ENCODE measurements around the gene C5orf46. TPM values are rescaled to one million over a fixed set of nuclear protein-coding genes. Genes with fewer than 3 reads are reported as not detected.

The C5orf46 gene
- total and polyA plus RNA-seq, 2 experiments from 2014 or later: 2.7 TPM; not detected in 1

- 78% methylated on average over 1 of the region's 1 CpG for WGBS (ENCODE audit: low lambda C conversion rate, missing lambda C conversion rate)
- Histone ChIP-seq H3K27me3 (no peaks in the 10 kb centered on the region), H3K36me3 (replicated peaks; ENCODE audit: insufficient read depth, low read depth) (no peaks in the 10 kb centered on the region), H3K4me2 (no peak overlapping the region), H3K9me3 (ENCODE audit: low read depth) (no peaks in the 10 kb centered on the region), H4K20me1 (ENCODE audit: insufficient read depth, poor library complexity, severe bottlenecking) (no peaks in the 10 kb centered on the region), H2AFZ (no peak overlapping the region), H3K4me1 (ENCODE audit: insufficient read depth) (no peaks in the 10 kb centered on the region), H3K27ac (no peak overlapping the region), H3K9me2 (replicated peaks; ENCODE audit: insufficient read depth) (no peaks in the 10 kb centered on the region), H3K79me2 (no peaks in the 10 kb centered on the region), H3K4me3 (no peak overlapping the region)
- no peak for TF ChIP-seq EZH2 (IDR thresholded peaks at IDR 0.05; ENCODE audit: borderline replicate concordance)
- TF ChIP-seq EZH2phosphoT487 (IDR thresholded peaks at IDR 0.05; ENCODE audit: low read depth, severe bottlenecking, unreplicated experiment): no peak
- TF ChIP-seq CTCF (IDR thresholded peaks at IDR 0.05; ENCODE audit: poor library complexity): no peak
- no peak for DNase-seq (ENCODE audit: low spot score)
These were observed 10.5 kb downstream of the C5orf46 start for GRCh38 chr5:147895864-147896263.

- no peak overlapping the region for H3K4me2 ChIP-seq
- H3K9me3 ChIP-seq (ENCODE audit: low read depth): no peaks in the 10 kb centered on the region
- no peaks in the 10 kb centered on the region for H4K20me1 ChIP-seq (ENCODE audit: insufficient read depth, poor library complexity, severe bottlenecking)
- H2AFZ ChIP-seq: no peak overlapping the region
- no peaks in the 10 kb centered on the region for H3K79me2 ChIP-seq
- H3K27me3 ChIP-seq: no peaks in the 10 kb centered on the region
- no peak for TF ChIP-seq EZH2 (IDR thresholded peaks at IDR 0.05; ENCODE audit: borderline replicate concordance)
- no peaks in the 10 kb centered on the region for H3K4me1 ChIP-seq (ENCODE audit: insufficient read depth)
- WGBS (ENCODE audit: low lambda C conversion rate, missing lambda C conversion rate): 55% methylated on average over 2 of the region's 2 CpGs
- DNase-seq (ENCODE audit: low spot score): no peak
- no peaks in the 10 kb centered on the region for H3K9me2 ChIP-seq (replicated peaks; ENCODE audit: insufficient read depth)
- no peaks in the 10 kb centered on the region for H3K36me3 ChIP-seq (replicated peaks; ENCODE audit: insufficient read depth, low read depth)
- no peak overlapping the region for H3K4me3 ChIP-seq
- H3K27ac ChIP-seq: no peak overlapping the region
These were observed 12.5 kb downstream of the C5orf46 start for GRCh38 chr5:147893820-147894219.

- Histone ChIP-seq H3K36me3 (replicated peaks; ENCODE audit: insufficient read depth, low read depth) (no peaks in the 10 kb centered on the region), H3K9me3 (ENCODE audit: low read depth) (no peaks in the 10 kb centered on the region), H4K20me1 (ENCODE audit: insufficient read depth, poor library complexity, severe bottlenecking) (no peaks in the 10 kb centered on the region), H3K4me1 (ENCODE audit: insufficient read depth) (no peaks in the 10 kb centered on the region), H3K4me3 (no peak overlapping the region), H3K27me3 (no peaks in the 10 kb centered on the region), H3K9me2 (replicated peaks; ENCODE audit: insufficient read depth) (no peaks in the 10 kb centered on the region), H3K79me2 (no peaks in the 10 kb centered on the region), H3K27ac (no peak overlapping the region), H3K4me2 (no peak overlapping the region), H2AFZ (no peak overlapping the region)
- TF ChIP-seq EZH2 (IDR thresholded peaks at IDR 0.05; ENCODE audit: borderline replicate concordance): no peak
- TF ChIP-seq EZH2phosphoT487 (IDR thresholded peaks at IDR 0.05; ENCODE audit: low read depth, severe bottlenecking, unreplicated experiment): no peak
- no peak for TF ChIP-seq CTCF (IDR thresholded peaks at IDR 0.05; ENCODE audit: poor library complexity)
- no peak for DNase-seq (ENCODE audit: low spot score)
- WGBS (ENCODE audit: low lambda C conversion rate, missing lambda C conversion rate): 36% methylated on average over 3 of the region's 3 CpGs
These were observed 13.5 kb downstream of the C5orf46 start for GRCh38 chr5:147892696-147893296.

- Histone ChIP-seq H3K4me2 (no peak overlapping the region), H3K9me2 (replicated peaks; ENCODE audit: insufficient read depth) (no peaks in the 10 kb centered on the region), H3K4me3 (no peak overlapping the region), H3K27ac (no peak overlapping the region), H3K79me2 (no peaks in the 10 kb centered on the region), H2AFZ (no peak overlapping the region), H3K9me3 (ENCODE audit: low read depth) (no peaks in the 10 kb centered on the region), H3K36me3 (replicated peaks; ENCODE audit: insufficient read depth, low read depth) (no peaks in the 10 kb centered on the region), H3K4me1 (ENCODE audit: insufficient read depth) (peaks cover 1% of the 10 kb centered on the region), H4K20me1 (ENCODE audit: insufficient read depth, poor library complexity, severe bottlenecking) (no peaks in the 10 kb centered on the region), H3K27me3 (no peaks in the 10 kb centered on the region)
- no peak for DNase-seq (ENCODE audit: low spot score)
- 79% methylated on average over 2 of the region's 2 CpGs for WGBS (ENCODE audit: low lambda C conversion rate, missing lambda C conversion rate)
- TF ChIP-seq EZH2 (IDR thresholded peaks at IDR 0.05; ENCODE audit: borderline replicate concordance): no peak
- TF ChIP-seq EZH2phosphoT487 (IDR thresholded peaks at IDR 0.05; ENCODE audit: low read depth, severe bottlenecking, unreplicated experiment): no peak
- TF ChIP-seq CTCF (IDR thresholded peaks at IDR 0.05; ENCODE audit: poor library complexity): no peak
These were observed 18.4 kb downstream of the C5orf46 start for GRCh38 chr5:147887930-147888329.
